ENCODE results near the gene BFSP1.

The BFSP1 gene

DNA sequence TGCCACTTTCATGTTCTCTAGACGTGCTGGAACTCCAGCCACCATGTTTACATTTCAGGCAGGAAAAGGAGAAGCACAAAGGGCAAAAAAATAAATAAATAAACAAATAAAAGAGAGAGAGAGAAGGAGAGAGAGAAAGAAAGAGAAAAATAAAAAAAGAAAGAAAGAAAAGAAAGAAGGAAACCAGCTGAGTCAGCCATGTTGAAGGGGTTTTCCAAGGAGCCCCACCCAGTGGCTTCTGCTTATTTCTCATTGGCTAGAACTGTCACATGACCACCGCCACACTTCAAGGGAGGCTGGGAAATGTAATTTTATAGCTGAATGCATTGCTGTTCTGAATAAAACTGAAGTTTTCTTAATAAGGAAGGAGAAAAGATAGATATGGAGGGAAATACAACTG lies 71.1 kb downstream of the BFSP1 start:
- no peak for DNase-seq

DNA sequence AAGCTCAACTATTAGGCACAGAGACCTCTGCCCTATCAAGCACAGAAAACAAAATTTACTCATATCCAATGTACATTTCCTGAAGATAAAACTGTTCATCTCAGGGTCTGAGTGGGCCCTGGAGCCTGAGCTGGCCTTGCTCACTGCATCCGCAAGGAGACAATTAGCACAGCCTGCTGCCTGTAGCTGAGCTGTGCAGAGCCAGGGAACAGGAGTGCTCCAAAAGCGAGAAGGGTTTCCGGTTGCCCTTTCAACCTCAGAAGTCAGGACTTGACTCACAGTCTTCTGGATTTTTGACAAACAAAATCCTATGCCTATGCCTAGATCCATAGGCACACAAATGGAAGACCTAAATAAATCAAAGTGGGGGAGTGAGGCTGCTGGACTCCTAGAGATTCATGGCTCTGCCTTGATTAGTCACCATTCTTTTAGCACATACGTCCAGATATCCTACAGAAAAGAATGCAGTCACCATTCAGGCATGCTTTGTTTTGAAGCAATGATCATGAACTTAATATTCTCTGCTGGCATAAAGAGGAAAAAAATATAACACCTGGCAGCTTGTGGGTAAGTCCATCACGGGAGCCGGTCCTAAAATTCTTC lies 73.5 kb downstream of the BFSP1 start:
- DNase-seq: no peak

- no peak for DNase-seq
Measured at GRCh38 chr20:17457079-17457478, 74.1 kb downstream of the BFSP1 start.

- no peak for DNase-seq
Measured at GRCh38 chr20:17456279-17456678, 74.9 kb downstream of the BFSP1 start.

DNA sequence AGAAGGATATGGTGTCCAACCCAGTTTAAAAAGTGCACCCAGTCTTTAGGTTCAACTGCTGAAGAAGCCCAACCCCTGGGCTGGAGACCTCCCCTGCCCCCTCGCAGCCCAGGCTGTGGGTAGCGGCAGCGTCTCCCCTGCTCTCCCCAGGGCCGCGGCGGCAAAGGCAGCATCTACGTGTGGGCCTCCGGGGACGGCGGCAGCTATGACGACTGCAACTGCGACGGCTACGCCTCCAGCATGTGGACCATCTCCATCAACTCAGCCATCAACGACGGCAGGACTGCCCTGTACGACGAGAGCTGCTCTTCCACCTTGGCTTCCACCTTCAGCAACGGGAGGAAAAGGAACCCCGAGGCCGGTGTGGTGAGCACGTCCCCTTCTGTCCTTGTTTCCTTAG lies 77.6 kb downstream of the BFSP1 start:
- no peak for DNase-seq

DNA sequence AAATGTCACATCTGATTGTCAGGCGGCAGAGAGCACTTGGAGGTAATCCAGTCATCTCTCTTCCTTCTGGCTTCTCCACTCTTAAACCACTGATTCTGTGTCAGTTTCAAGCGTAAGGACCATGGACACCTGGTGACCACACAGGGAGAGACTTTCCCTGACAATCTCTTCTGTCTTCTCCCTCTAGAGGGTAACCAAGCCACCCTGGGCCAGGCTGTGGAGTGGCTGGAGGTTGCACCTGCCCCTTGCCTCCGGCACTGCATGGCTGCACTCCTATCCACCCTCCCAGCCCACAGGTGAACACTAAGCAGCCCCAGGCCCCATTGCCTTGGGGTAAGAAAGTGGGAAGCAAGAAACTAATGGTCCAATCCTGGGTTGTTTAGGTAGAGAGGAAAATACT lies 78.7 kb downstream of the BFSP1 start:
- DNase-seq: no peak

DNA sequence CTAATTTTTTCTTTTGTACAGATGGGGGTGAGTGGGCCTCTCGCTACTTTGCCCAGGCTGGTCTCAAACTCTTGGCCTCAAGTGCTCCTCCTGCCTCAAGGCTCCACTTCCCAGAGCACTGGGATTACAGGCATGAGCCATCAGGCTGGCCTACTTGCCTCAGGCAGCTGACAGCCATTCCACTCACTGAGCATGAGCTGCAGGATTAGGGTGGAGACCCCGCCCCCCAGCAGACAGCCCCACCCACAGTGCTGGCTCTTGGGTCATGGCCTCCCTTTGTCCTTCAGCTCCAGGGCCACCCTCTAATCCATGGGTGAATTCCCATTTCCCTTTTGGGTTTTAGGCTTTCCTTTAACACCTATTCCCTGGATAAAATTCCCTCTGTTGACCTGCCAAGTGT lies 82.1 kb downstream of the BFSP1 start:
- DNase-seq: no peak

GRCh38 chr20:17448071-17448470 lies 83.1 kb downstream of the BFSP1 start:
- DNase-seq: no peak

DNA sequence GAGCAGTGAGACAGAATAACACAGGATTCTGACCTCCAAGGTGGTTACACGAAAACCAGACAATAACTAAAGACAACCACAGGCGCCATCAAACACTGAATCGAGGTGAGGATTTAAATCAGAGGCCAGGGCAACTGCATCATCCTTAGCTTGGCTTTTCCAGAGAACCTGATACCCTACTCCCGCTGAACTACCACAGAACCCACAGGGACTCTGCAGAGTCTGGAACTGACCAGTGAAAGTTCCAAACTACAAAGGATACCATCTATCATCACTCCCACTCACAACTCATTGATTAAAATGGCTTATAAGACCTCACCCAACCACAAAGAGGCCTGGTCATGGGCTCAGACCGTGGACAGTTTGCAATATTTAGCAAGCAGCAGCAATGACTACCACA lies 85.0 kb downstream of the BFSP1 start:
- DNase-seq: no peak

DNA sequence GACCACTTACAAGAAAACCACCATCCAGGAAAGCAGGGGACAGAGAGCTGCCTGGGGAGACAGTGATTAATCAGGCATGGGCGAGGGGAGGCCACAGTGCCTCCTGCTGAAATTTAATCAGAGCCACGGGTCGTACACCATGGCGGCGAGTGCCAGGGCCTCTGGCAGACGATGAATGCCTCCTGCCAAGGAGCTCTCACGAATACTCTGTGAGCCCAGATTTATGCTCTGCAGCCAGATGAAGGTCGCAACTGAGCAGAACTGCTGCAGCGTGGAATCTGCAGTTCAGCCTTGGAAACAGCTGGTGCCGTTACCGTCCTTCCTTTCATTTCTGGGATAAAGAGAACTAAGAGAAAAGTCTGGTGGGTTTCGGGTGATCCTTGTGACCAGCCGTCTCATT lies 85.6 kb downstream of the BFSP1 start:
- DNase-seq: no peak

- no peak for DNase-seq
Measured at GRCh38 chr20:17444091-17444490, 87.1 kb downstream of the BFSP1 start.

Data from bone marrow (tissue), 2 donors.